ENCODE measurements around the gene ALPL. TPM values are rescaled to one million over a fixed set of nuclear protein-coding genes. Genes with fewer than 3 reads are reported as not detected.

The ALPL gene
- total and polyA plus RNA-seq, 10 donors = 19.5 to 222 (median 58.1) TPM

- H3K4me3 ChIP-seq = no peak overlapping the region
- H3K27me3 ChIP-seq (replicated peaks in 1 of 7) = peaks cover 0 to 33% (median 0%) of the 10 kb centered on the region in 7 donors
- H3K27ac ChIP-seq = no peak overlapping the region
- TF ChIP-seq POLR2A (IDR thresholded peaks at IDR 0.05) (no peak), CTCF (IDR thresholded peaks at IDR 0.05 in 8 of 11, conservative IDR thresholded peaks at IDR 0.05 in 3 of 11) (peak in 7 of 11 experiments; percentile 8 to 51 (median 27))
- no peaks in the 10 kb centered on the region for H3K36me3 ChIP-seq
- DNase-seq = no peak
- peaks cover 0 to 4% (median 0%) of the 10 kb centered on the region in 6 donors for H3K4me1 ChIP-seq
- H3K9me3 ChIP-seq = no peaks in the 10 kb centered on the region
- intact Hi-C loops (cut with DNase I; ENCODE audit: low total_unique reads) = no loop called here
- 84 to 90% (median 86%) methylated on average over 7 to 11 of the region's 11 CpGs for WGBS, 5 donors
Observed at GRCh38 chr1:21490774-21491487, 18.3 kb upstream of the ALPL start.

GRCh38 chr1:21491488-21492355, 17.5 kb upstream of the ALPL start:
- H3K4me1 ChIP-seq = peaks cover 0 to 4% (median 0%) of the 10 kb centered on the region in 6 donors
- TF ChIP-seq CTCF (IDR thresholded peaks at IDR 0.05 in 8 of 11, conservative IDR thresholded peaks at IDR 0.05 in 3 of 11) (no peak), POLR2AphosphoS5 (IDR thresholded peaks at IDR 0.05) (no peak), POLR2A (IDR thresholded peaks at IDR 0.05) (no peak)
- H3K27me3 ChIP-seq (replicated peaks in 1 of 7) = peaks cover 0 to 33% (median 0%) of the 10 kb centered on the region in 7 donors
- no peaks in the 10 kb centered on the region for H3K36me3 ChIP-seq
- no peak overlapping the region for H3K27ac ChIP-seq
- H3K9me3 ChIP-seq = no peaks in the 10 kb centered on the region
- no peak for DNase-seq
- H3K4me3 ChIP-seq = no peak overlapping the region
- WGBS, 5 donors = 53 to 75% (median 65%) methylated on average over 8 of the region's 8 CpGs
- intact Hi-C loops (cut with DNase I; ENCODE audit: low total_unique reads) = no loop called here

DNA sequence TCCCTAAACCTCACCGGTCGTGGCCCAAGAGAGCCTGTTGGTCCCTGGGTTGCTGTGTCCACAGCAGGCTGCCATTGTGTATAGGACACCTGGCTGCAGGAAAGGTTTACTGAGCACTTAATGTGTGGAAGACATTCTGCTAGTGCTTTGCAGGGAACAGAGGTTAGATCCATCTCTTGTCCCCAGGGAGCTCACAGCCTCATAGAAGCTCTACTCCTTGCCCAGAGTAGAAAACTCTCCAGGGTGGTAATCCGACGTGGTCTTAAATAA, 16.9 kb upstream of the ALPL start:
- intact Hi-C loops (cut with DNase I; ENCODE audit: low total_unique reads) = no loop called here
- 50 to 73% (median 61%) methylated on average over 4 of the region's 4 CpGs for WGBS, 5 donors
- H3K9me3 ChIP-seq = no peaks in the 10 kb centered on the region

More for the DNA sequence above, 16.9 kb upstream of the ALPL start:
- Histone ChIP-seq H3K4me3 (no peak overlapping the region), H3K36me3 (no peaks in the 10 kb centered on the region), H3K4me1 (peaks cover 0 to 4% (median 0%) of the 10 kb centered on the region in 6 donors), H3K27ac (no peak overlapping the region), H3K27me3 (replicated peaks in 1 of 7) (peaks cover 0 to 33% (median 0%) of the 10 kb centered on the region in 7 donors)
- TF ChIP-seq POLR2A (IDR thresholded peaks at IDR 0.05) = no peak
- TF ChIP-seq POLR2AphosphoS5 (IDR thresholded peaks at IDR 0.05) = no peak
- no peak for TF ChIP-seq CTCF (IDR thresholded peaks at IDR 0.05 in 8 of 11, conservative IDR thresholded peaks at IDR 0.05 in 3 of 11)
- no peak for DNase-seq
